Inflammatory macrophage (primary cell): ENCODE measurements around the gene ISG15.
"Not testable (repeated sequence)": the region's sequence is repeated elsewhere in the genome, so short reads cannot be mapped to it uniquely, and the experiment has no call there.

Source experiments
- DNase-seq, 2 donors: peaks; one replicate each; pipeline ENCODE4 v3.0.0-alpha.2; 2020 to 2022

ISG15 gene

GRCh38 chr1:995665-996633, 17.3 kb upstream of the ISG15 start:
- DNase-seq = no peak

DNA sequence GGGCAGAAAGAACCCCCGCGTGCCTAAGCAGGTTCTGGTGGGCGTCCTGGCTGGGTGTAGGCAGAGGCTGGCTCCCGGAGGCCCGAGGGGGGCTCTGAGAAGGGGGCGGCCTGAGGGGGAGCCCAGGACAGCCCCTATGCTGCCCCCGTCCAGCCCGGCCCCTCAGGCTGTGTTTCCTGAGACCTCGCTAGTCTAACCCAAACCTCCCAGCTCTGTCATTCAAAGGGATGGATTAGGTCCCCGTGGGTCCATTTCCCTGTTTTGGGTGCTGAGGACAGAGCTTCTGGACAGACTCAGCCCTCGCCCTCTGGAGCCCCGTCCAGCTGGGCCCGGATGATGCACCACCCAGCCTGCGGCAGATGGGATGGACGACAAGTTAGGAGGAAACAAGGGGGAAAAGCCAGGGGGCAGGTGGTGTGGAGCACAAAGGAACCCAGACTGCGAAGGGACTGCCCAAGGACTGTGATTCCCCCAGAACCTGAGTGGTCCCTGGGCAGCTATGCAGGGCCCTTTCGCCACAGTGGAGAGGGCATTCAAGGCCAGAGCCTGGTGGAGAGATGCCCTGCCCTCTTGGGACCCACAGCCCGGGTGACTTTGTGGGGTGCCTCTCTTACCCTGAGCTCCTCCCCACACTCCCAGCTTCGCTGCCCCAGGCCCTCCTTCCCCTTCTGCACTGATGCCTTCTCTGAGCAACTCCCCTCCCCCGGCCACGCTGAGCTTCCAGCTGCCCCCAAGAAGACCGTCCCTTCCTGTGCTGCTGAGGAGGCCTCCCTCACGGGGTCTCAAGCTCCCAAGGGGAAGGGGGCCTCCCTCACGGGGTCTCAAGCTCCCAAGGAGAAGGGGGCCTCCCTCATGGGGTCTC, 16.2 kb upstream of the ISG15 start:
- DNase-seq = no peak

DNA sequence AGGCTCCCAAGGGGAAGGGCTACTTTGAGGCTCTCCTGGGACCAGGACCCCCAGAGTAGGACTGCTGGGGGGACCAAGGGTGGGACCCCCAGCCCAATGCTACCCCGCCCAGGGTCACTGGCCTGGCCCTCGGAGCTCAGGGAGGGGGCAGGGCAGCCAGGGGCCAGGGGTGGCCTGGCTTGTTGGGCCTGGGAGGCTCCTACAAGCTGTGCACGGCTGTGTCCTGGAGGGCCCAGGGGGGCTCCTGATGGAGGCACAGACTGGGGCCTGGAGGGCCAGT, 15.6 kb upstream of the ISG15 start:
- DNase-seq = no peak

GRCh38 chr1:997993-998744, 15.1 kb upstream of the ISG15 start:
- DNase-seq = no peak

GRCh38 chr1:998745-998994, 14.6 kb upstream of the ISG15 start:
- no peak for DNase-seq

DNA sequence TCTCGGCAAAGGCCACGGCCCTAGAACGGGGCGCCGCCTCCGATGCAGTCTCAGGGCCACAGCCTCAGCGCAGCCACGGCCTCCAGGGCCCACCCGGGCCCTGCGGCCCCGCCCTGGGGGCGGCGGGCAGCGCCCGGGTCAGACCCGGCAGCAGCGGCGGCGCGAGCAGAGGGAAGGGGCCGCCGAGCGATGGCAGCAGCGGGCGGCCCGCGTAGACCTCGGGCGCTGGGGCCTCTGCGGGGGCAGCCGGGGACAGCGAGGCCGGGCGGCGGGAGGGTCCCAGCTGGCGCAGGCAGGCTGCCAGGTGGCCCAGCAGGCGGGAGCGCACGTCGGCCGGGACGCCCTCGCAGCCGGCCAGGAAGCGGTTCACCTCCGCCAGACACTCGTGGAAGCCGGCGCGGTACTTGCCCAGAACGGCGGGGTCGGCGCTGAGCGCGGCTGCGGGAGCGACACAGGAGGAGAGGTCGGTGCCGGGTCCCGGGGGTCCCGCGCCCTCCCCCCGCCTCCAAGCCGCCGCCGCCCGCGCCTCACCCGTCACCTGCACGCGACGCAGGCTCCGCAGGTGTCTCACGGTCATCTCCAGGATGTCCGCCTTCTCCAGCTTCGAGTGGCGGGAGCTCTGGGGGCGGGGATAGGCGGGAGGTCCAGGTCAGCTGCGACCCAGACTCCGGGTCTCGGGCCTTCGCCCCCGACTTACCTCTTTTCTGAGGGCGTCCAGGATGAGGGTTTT, 14.1 kb upstream of the ISG15 start:
- no peak for DNase-seq

DNA sequence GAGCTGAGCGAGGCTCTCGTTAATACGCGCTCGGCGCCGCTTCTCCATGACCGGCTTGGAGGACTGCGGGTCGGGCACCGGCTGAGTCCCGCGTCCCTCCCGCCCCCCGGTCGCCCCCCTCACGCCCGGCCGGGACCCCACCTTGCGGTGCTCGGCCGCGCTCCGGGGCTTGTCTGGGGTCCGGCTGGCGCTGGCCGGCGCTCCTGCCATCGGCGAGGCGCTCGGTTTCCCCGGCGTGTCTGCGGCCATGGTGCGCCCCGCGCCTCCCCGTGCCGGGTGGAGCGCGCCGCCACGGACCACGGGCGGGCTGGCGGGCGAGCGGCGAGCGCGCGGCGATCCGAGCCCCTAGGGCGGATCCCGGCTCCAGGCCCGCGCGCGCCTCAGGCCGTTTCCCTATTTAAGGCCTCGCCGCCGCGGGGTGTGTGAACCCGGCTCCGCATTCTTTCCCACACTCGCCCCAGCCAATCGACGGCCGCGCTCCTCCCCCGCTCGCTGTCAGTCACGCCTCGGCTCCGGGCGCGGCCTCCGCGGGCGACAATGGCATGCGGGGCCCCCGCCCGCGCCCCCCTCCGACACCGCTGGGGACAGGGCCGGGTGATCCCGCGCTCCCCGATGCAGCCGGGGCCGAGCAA, 13.5 kb upstream of the ISG15 start, which contains the start of gene HES4:
TSS of gene HES4 (minus strand) at position 373 of the 632 bp plus-strand sequence. CDS start at position 249, 124 bp downstream.
- peak; percentile 62 to 77 for DNase-seq

DNA sequence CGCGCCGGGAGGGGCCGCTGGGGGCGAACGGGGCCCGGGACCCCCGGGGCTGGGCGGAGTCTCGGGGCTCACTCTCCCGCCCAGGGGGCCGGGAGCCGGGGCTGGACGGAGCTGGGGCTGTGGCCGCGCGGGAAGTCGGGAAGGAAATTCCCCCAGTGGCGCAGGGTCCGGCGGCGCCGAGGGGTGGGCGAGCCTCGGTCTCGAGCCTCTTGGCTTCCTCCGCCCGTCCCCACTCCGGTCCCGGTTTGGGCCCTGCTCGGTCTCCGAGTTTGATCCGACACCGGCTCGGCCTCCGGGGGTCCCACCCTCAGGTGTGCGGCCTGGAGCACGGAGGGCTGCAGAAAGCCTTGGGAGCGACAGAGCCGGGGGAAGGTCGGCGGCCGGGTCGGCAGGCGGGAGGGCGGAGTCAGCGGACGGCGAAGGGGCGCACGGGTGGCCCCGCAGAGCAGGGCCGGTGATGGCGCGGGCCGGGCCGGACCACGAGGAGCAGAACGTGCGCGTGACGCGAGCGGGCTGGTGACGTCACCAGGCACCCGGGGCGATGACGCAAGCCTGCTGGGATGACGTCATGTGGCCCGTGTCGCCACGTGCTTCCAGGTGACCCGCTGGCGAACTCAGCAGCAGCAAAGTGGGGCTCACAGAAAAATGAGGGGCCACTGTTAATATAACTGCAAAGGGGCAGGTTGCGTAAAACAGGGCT, 12.8 kb upstream of the ISG15 start:
- DNase-seq = peak; percentile 49 to 58

DNA sequence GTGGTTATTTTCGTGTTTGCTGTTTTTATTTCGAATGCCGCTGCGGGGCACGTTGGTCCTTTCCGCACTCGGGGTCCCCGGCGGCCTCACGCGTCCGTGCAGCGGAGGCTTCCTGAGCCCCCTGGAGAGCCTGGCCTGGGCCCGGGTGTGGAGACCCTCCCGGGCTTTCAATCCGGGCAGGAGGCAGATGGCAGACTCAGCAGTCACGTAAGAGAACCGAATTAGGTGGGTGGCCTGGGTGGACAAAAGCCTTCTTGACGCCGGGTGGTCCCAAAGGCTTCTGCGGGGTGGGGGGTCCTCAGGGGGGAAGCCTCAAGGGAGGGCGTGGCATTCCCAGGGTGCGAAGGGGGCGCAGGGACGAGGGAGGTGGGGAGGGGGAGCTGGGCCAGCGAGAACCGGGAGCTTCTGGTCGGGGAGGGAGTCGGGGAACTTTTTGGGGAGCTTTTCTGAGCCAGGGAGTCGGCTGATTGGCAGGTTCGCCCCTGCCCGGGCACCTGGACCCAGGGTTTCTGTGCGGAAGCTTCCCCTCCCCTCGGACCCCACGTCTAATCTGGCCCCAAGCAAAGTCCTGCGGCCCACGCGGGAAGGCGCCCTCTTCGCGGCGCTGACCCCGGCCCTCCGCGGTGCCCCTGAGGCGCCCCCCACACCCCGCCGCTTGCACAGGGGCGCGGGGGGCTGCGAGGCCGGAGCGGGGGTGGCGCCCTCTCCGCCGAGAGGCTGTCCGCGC, 12.1 kb upstream of the ISG15 start:
- DNase-seq = no peak

- DNase-seq = no peak
Observed at GRCh38 chr1:1003618-1004419, 9.5 kb upstream of the ISG15 start.

DNA sequence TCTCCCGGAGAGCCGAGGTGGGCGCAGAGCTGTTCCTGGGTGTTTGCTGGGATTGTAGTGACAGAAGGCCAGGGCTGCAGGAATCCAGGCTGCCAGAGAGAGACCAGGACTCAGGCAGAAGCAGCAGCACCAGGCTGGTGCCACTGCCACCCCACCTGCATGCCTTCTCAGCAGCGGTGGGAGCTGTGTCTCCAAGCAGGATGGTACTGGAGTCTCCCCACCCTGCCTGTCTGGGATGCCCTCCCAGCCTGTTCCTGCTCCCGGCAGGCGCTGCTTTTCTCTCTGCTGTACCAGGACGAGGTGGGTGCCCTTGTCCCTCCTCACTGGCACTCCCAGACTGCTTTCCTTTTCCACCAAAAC, 8.9 kb upstream of the ISG15 start:
- DNase-seq = no peak

- peak; percentile 19 to 54 for DNase-seq
Observed at GRCh38 chr1:1004780-1005697, 8.3 kb upstream of the ISG15 start.

DNA sequence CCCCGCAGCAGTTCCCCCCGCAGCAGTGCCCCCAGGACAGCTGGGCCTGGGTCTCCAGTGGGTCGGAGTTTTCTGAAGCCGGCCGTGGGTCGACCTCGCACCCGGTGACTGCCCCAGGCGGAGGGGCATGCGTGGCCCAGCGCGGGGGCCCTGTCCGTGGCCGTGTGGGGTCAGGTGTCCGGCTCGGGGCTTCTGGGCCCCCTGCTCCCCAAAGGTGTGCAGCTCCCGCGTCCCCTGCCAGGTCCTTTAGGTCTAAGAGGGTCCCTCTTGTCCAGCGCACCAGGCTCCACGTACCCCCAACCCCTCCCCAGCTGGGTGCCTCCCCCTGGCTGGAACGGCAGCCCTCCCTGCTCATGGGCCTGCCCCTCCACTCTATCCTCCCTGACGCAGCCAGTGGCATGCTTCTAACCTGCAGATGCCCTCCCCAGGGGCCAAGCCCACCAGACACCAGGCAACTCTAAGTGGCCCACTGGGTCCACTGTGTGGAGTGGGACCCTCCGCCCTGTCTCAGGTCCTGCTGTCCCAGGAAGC, 7.5 kb upstream of the ISG15 start:
- DNase-seq = no peak

- no peak for DNase-seq
Observed at GRCh38 chr1:1006305-1007159, 6.8 kb upstream of the ISG15 start.

GRCh38 chr1:1010131-1010530, 3.2 kb upstream of the ISG15 start:
- not testable (repeated sequence) for DNase-seq

DNA sequence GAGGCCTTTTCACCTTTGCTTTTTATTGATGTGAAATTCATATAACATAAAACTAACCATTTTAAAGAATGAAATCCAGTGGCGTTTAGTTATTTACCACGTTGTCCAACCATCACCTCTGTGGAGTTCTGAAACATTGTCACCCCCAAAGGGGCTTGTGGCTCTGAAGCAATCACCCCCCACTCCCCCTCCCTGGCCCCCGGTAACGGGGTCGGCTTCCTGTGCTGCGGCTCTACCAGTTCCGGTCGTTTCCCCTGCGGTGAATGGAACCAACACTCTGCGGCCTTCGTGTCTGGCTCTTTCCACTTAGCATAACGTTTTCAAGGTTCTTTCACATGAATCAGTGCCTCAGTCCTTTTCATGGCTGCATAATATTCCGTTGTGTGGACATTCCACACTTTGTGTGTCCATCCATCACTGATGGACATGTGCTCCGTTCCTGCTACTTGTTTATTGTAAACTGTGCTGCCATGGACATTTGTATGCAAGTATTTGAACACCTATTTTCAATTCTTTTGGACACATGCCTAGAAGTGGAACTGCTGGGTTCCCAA, 1.8 kb upstream of the ISG15 start:
- no peak for DNase-seq

DNA sequence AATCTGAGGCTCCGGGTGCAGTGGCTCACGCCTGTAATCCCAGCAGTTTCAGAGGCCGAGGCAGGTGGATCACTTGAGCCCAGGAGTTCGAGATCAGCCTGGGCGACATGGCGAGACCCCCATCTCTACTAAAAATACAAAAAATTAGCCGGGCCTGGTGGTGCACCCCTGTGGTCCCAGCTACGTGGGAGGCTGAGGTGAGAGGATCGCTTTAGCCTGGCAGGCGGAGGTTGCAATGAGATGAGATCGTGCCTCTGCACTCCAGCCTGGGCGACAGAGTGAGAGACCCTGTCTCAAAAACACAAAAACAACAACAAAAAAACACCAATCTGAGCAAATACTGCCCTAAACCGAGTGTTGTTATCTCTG, 577 bp upstream of the ISG15 start:
- not testable (repeated sequence) for DNase-seq
